CD4-positive, alpha-beta T cell (primary cell): ENCODE results near the gene PLCL2. TPM values are rescaled to one million over a fixed set of nuclear protein-coding genes. Genes with fewer than 3 reads are reported as not detected.

Experiments
- ATAC-seq: fragments of 200-7000 bp; cut with Tn5 transposase; one replicate; pipeline ENCODE4 v1.10.0; 2022; ENCODE audit warnings: mild to moderate bottlenecking; ENCODE audit not compliant: poor library complexity
- CTCF ChIA-PET: fragments of 350-600 bp; sonication (Branson Sonifier 250); formaldehyde crosslinking; loops from one replicate; lab custom pipeline; 2021; ENCODE audit warnings: antibody characterized with exemption, inconsistent platforms; lab: Charles Lee
- POLR2A ChIA-PET: fragments of 350-600 bp; sonication (Branson Sonifier 250); formaldehyde crosslinking; loops from one replicate; lab custom pipeline; 2021; ENCODE audit warnings: antibody characterized with exemption, inconsistent platforms; lab: Charles Lee
- DNase-seq, 14 experiments: peaks; one replicate each; pipeline ENCODE4 v3.0.0-alpha.2; 2013 to 2020; ENCODE audit warnings: mixed read lengths in 2 of 14
- H3K27ac ChIP-seq, 2 donors: one replicate each; pipeline versions ENCODE4 v1.5.1 to v1.7.0; 2013; ENCODE audit warnings: low read length in 2 of 2, low read depth in 1 of 2, mild to moderate bottlenecking in 1 of 2
- H3K27me3 ChIP-seq, 2 experiments: 1 replicate in 1 of 2; 2 replicates in 1 of 2; pipeline versions ENCODE4 v1.6.1 to v1.7.0; 2013; ENCODE audit warnings: low read length in 2 of 2, control low read depth in 1 of 2, mild to moderate bottlenecking in 1 of 2, moderate library complexity in 1 of 2; ENCODE audit not compliant: insufficient read depth in 2 of 2, control insufficient read depth in 1 of 2
- H3K36me3 ChIP-seq: one replicate; pipeline ENCODE4 v1.6.1; 2013; ENCODE audit warnings: low read length, control low read depth; ENCODE audit not compliant: insufficient read depth
- H3K4me1 ChIP-seq: one replicate; pipeline ENCODE4 v1.6.1; 2013; ENCODE audit warnings: low read length, control low read depth; ENCODE audit not compliant: insufficient read depth
- H3K4me3 ChIP-seq: one replicate; pipeline ENCODE4 v1.5.1; 2013; ENCODE audit warnings: mild to moderate bottlenecking, low read length, moderate library complexity
- H3K9me3 ChIP-seq, 2 experiments: 1 replicate in 1 of 2; 2 replicates in 1 of 2; pipeline versions ENCODE4 v1.6.1 to v1.7.0; 2013; ENCODE audit warnings: low read length in 2 of 2, mild to moderate bottlenecking in 2 of 2, control low read depth in 1 of 2, moderate library complexity in 1 of 2; ENCODE audit not compliant: control insufficient read depth in 1 of 2, insufficient read depth in 1 of 2
- H3K27ac Mint-ChIP-seq: one replicate; pipeline ENCODE4 v1.8.0; 2020; ENCODE audit warnings: mixed read lengths
- H3K27me3 Mint-ChIP-seq: one replicate; pipeline ENCODE4 v1.8.0; 2021; ENCODE audit warnings: mixed read lengths
- H3K36me3 Mint-ChIP-seq: one replicate; pipeline ENCODE4 v1.8.0; 2021; ENCODE audit warnings: low read depth, mixed read lengths
- H3K4me1 Mint-ChIP-seq: one replicate; pipeline ENCODE4 v1.8.0; 2021; ENCODE audit warnings: low read depth, mixed read lengths
- H3K4me3 Mint-ChIP-seq: one replicate; pipeline ENCODE4 v1.8.0; 2020; ENCODE audit warnings: mild to moderate bottlenecking, mixed read lengths
- H3K9me3 Mint-ChIP-seq: one replicate; pipeline ENCODE4 v1.8.0; 2020; ENCODE audit warnings: mixed read lengths
- CTCF ChIP-seq: fragments of 200-600 bp; IDR thresholded peaks from one replicate; pipeline ENCODE4 v1.8.0; 2022; ENCODE audit warnings: antibody characterized with exemption, mild to moderate bottlenecking
- intact Hi-C, 2 experiments: fragments of 100-400 bp; cut with DNase I in 1 of 2; cut with micrococcal nuclease in 1 of 2; formaldehyde crosslinking; loops; one replicate each; pipeline versions ENCODE4 v1.15.1 to v1.9.0; 2023 to 2025; cut with DNase I, micrococcal nuclease
- total RNA-seq, 174 experiments: library from RNA in 2 of 174; stranded (reverse) in 2 of 174; gene quantifications; one replicate each; pipeline ENCODE4 v1.2.3 and lab custom pipeline; 2021 to 2026

Gene PLCL2
- total RNA-seq, 2 experiments from 2014 or later, result 35.1 to 36.3 TPM

GRCh38 chr3:16961621-16962205 lies 77.0 kb downstream of the PLCL2 start:
- no peak overlapping the region for H3K4me3 Mint-ChIP-seq
- H3K27me3 ChIP-seq, result no peaks in the 10 kb centered on the region
- ATAC-seq (no peak), DNase-seq (no peak)
- TF ChIP-seq CTCF, result no peak
- H3K9me3 ChIP-seq, result peaks cover 0 to 2% of the 10 kb centered on the region in 2 experiments
- H3K36me3 Mint-ChIP-seq, result peaks cover 45% of the 10 kb centered on the region
- no peak overlapping the region for H3K4me3 ChIP-seq
- POLR2A ChIA-PET, result interaction anchor here (0.6 kb wide), 1 partner anchor 183 kb away, joined by 3 read pairs; no protein-coding TSS in a partner anchor
- peaks cover 4% of the 10 kb centered on the region for H3K9me3 Mint-ChIP-seq
- no peaks in the 10 kb centered on the region for H3K36me3 ChIP-seq
- H3K27ac Mint-ChIP-seq, result peak overlapping the region; percentile 41
- peaks cover 56% of the 10 kb centered on the region for H3K4me1 Mint-ChIP-seq
- no peak overlapping the region for H3K27ac ChIP-seq
- CTCF ChIA-PET, result no interaction called here
- peaks cover 6% of the 10 kb centered on the region for H3K4me1 ChIP-seq
- no peaks in the 10 kb centered on the region for H3K27me3 Mint-ChIP-seq
- intact Hi-C loops, result loop anchor here in 1 of 2 experiments (5.0 kb wide), 1 partner anchor 34 kb away; no protein-coding TSS in a partner anchor

GRCh38 chr3:16975083-16975482 lies 90.3 kb downstream of the PLCL2 start:
- Mint-ChIP-seq H3K27me3 (no peaks in the 10 kb centered on the region), H3K9me3 (peaks cover 6% of the 10 kb centered on the region), H3K27ac (peak overlapping the region; percentile 15), H3K4me3 (no peak overlapping the region), H3K36me3 (peaks cover 40% of the 10 kb centered on the region), H3K4me1 (peaks cover 70% of the 10 kb centered on the region)
- intact Hi-C loops, result no loop called here
- Histone ChIP-seq H3K36me3 (peaks cover 2% of the 10 kb centered on the region), H3K27me3 (no peaks in the 10 kb centered on the region), H3K4me3 (no peak overlapping the region), H3K9me3 (no peaks in the 10 kb centered on the region), H3K27ac (no peak overlapping the region), H3K4me1 (peaks cover 13% of the 10 kb centered on the region)
- DNase-seq, result no peak
- no peak for TF ChIP-seq CTCF
- POLR2A ChIA-PET, result no interaction called here
- no peak for ATAC-seq
- CTCF ChIA-PET, result interaction anchor here (1.1 kb wide), 1 partner anchor 15 kb away, joined by 3 read pairs; no protein-coding TSS in a partner anchor

GRCh38 chr3:16978234-16978920 lies 93.6 kb downstream of the PLCL2 start:
- H3K27ac ChIP-seq, result no peak overlapping the region
- H3K27ac Mint-ChIP-seq, result peak overlapping the region; percentile 56
- no peaks in the 10 kb centered on the region for H3K9me3 Mint-ChIP-seq
- no peaks in the 10 kb centered on the region for H3K27me3 Mint-ChIP-seq
- no peaks in the 10 kb centered on the region for H3K27me3 ChIP-seq
- no peaks in the 10 kb centered on the region for H3K9me3 ChIP-seq
- no peaks in the 10 kb centered on the region for H3K36me3 ChIP-seq
- H3K4me1 ChIP-seq, result peaks cover 13% of the 10 kb centered on the region
- ChIA-PET POLR2A (no interaction called here), CTCF (no interaction called here)
- ATAC-seq (no peak), DNase-seq (no peak)
- TF ChIP-seq CTCF, result no peak
- no peak overlapping the region for H3K4me3 ChIP-seq
- no peak overlapping the region for H3K4me3 Mint-ChIP-seq
- peaks cover 20% of the 10 kb centered on the region for H3K36me3 Mint-ChIP-seq
- H3K4me1 Mint-ChIP-seq, result peaks cover 77% of the 10 kb centered on the region
- intact Hi-C loops, result no loop called here
